BE2C (cell line): ENCODE results near the gene MGMT.

Source experiments
- DNase-seq: peaks from one replicate; pipeline ENCODE4 v3.0.0-alpha.2; 2020
- H3K27me3 ChIP-seq: fragments of 250-450 bp; sonication (Bioruptor Pico); 2 replicates; pipeline ENCODE4 v1.5.1; 2020; ENCODE audit warnings: mild to moderate bottlenecking
- H3K36me3 ChIP-seq: fragments of 250-450 bp; sonication (Bioruptor Pico); 2 replicates; pipeline ENCODE4 v1.5.1; 2020; ENCODE audit warnings: mild to moderate bottlenecking
- H3K4me1 ChIP-seq: fragments of 250-450 bp; sonication (Bioruptor Pico); 2 replicates; pipeline ENCODE4 v1.5.1; 2020
- H3K4me3 ChIP-seq: 2 replicates; pipeline ENCODE4 v1.5.1; 2011; ENCODE audit warnings: low read depth, low read length
- H3K9me3 ChIP-seq: fragments of 250-450 bp; sonication (Bioruptor Pico); 2 replicates; pipeline ENCODE4 v1.5.1; 2020
- CTCF ChIP-seq: IDR thresholded peaks from 2 replicates; pipeline ENCODE4 v1.5.1; 2012; ENCODE audit warnings: mild to moderate bottlenecking, low read depth, low read length

The MGMT gene

GRCh38 chr10:129694691-129695243 is 227.7 kb downstream of the MGMT start:
- no peaks in the 10 kb centered on the region for H3K9me3 ChIP-seq
- no peaks in the 10 kb centered on the region for H3K36me3 ChIP-seq
- H3K27me3 ChIP-seq, result no peaks in the 10 kb centered on the region
- no peak overlapping the region for H3K4me3 ChIP-seq
- no peaks in the 10 kb centered on the region for H3K4me1 ChIP-seq
- TF ChIP-seq CTCF, result no peak
- DNase-seq, result no peak

- H3K9me3 ChIP-seq, result no peaks in the 10 kb centered on the region
- H3K27me3 ChIP-seq, result no peaks in the 10 kb centered on the region
- no peaks in the 10 kb centered on the region for H3K4me1 ChIP-seq
- no peaks in the 10 kb centered on the region for H3K36me3 ChIP-seq
- DNase-seq, result no peak
- TF ChIP-seq CTCF, result no peak
- H3K4me3 ChIP-seq, result no peak overlapping the region
Observed at GRCh38 chr10:129695671-129696070, 228.6 kb downstream of the MGMT start.

GRCh38 chr10:129696636-129697035 is 229.6 kb downstream of the MGMT start:
- H3K4me1 ChIP-seq, result no peaks in the 10 kb centered on the region
- no peak for DNase-seq
- TF ChIP-seq CTCF, result no peak
- H3K36me3 ChIP-seq, result no peaks in the 10 kb centered on the region
- no peaks in the 10 kb centered on the region for H3K9me3 ChIP-seq
- H3K27me3 ChIP-seq, result no peaks in the 10 kb centered on the region
- no peak overlapping the region for H3K4me3 ChIP-seq

GRCh38 chr10:129697463-129698247 is 230.6 kb downstream of the MGMT start:
- TF ChIP-seq CTCF, result no peak
- no peaks in the 10 kb centered on the region for H3K27me3 ChIP-seq
- H3K4me1 ChIP-seq, result no peaks in the 10 kb centered on the region
- no peaks in the 10 kb centered on the region for H3K9me3 ChIP-seq
- no peak for DNase-seq
- H3K36me3 ChIP-seq, result no peaks in the 10 kb centered on the region
- no peak overlapping the region for H3K4me3 ChIP-seq

- no peaks in the 10 kb centered on the region for H3K36me3 ChIP-seq
Observed at GRCh38 chr10:129699722-129700340, 232.8 kb downstream of the MGMT start.

More at GRCh38 chr10:129699722-129700340, 232.8 kb downstream of the MGMT start:
- Histone ChIP-seq H3K9me3 (no peaks in the 10 kb centered on the region), H3K4me3 (no peak overlapping the region), H3K27me3 (no peaks in the 10 kb centered on the region), H3K4me1 (no peaks in the 10 kb centered on the region)
- DNase-seq, result no peak
- TF ChIP-seq CTCF, result no peak
